K562 (cell line): ENCODE data around the gene HSPA4L.

Source experiments
- E2F8 ChIP-seq: fragments of 450-650 bp; IDR thresholded peaks from 2 replicates; pipeline ENCODE4 v1.7.1; 2018; ENCODE audit warnings: mild to moderate bottlenecking, low read depth; ENCODE audit not compliant: partially characterized antibody
- ETV6 ChIP-seq, 3 experiments: fragments of 150-350 bp in 1 of 3; sonication (generic) in 1 of 3; formaldehyde crosslinking in 1 of 3; IDR thresholded peaks; 2 replicates each; pipeline versions ENCODE4 v1.6.1 to v1.8.0; 2014 to 2022; ENCODE audit warnings: borderline replicate concordance in 2 of 3, low read depth in 2 of 3, antibody characterized with exemption in 1 of 3, low read length in 1 of 3, mild to moderate bottlenecking in 1 of 3, missing genetic modification reagents in 1 of 3
- FIP1L1 ChIP-seq: fragments of 200-400 bp; formaldehyde crosslinking; IDR thresholded peaks from 2 replicates; pipeline ENCODE4 v1.6.1; 2018; ENCODE audit warnings: mild to moderate bottlenecking, low read depth, low read length; ENCODE audit not compliant: poor library complexity, severe bottlenecking
- GTF2B ChIP-seq: IDR thresholded peaks from 2 replicates; pipeline ENCODE4 v1.6.1; 2011; ENCODE audit not compliant: insufficient read length; ENCODE audit errors: extremely low read depth
- HDAC6 ChIP-seq: IDR thresholded peaks from 2 replicates; pipeline ENCODE4 v1.6.1; 2012; ENCODE audit warnings: low read depth, mild to moderate bottlenecking, control low read depth, inconsistent platforms, low read length, moderate library complexity
- REST ChIP-seq, 2 experiments: fragments of 450-650 bp; formaldehyde crosslinking in 1 of 2; IDR thresholded peaks; 2 replicates each; pipeline versions ENCODE4 v1.4.0 to v1.6.1; 2014 to 2020; ENCODE audit warnings: mild to moderate bottlenecking in 2 of 2, borderline replicate concordance in 1 of 2, low read depth in 1 of 2
- SP1 ChIP-seq: sonication (generic); formaldehyde crosslinking; IDR thresholded peaks from 2 replicates; pipeline ENCODE4 v1.8.1; 2022; ENCODE audit warnings: mild to moderate bottlenecking, missing genetic modification reagents
- THAP7 ChIP-seq: fragments of 250-450 bp; sonication (Bioruptor Pico); IDR thresholded peaks from 2 replicates; pipeline ENCODE4 v1.5.0; 2021
- ZNF407 ChIP-seq: fragments of 450-650 bp; IDR thresholded peaks from 2 replicates; pipeline ENCODE4 v1.6.1; 2016; ENCODE audit warnings: low read depth
- ZNF436 ChIP-seq: fragments of 250-450, 450-650 bp; sonication (Bioruptor Pico); formaldehyde crosslinking; IDR thresholded peaks from 2 replicates; pipeline ENCODE4 v1.7.0; 2020; ENCODE audit warnings: mild to moderate bottlenecking
- ZNF766 ChIP-seq: fragments of 200-800 bp; sonication (Bioruptor generic); conservative IDR thresholded peaks from 2 replicates; pipeline ENCODE4 v1.6.1; 2016; ENCODE audit warnings: missing genetic modification characterization, missing compliant biosample characterization

- TF ChIP-seq ZNF407 (no peak), E2F8 (no peak), THAP7 (CRISPR knock-in tag) (no peak), HDAC6 (no peak), ETV6 (IDR thresholded peaks at IDR 0.05; ENCODE audit: borderline replicate concordance in 1 of 2, low read depth in 2 of 2, low read length in 1 of 2) (no peak), ETV6 (CRISPR knock-in tag; IDR thresholded peaks at IDR 0.05; ENCODE audit: borderline replicate concordance) (no peak), ZNF436 (CRISPR knock-in tag) (no peak), REST (IDR thresholded peaks at IDR 0.05; ENCODE audit: borderline replicate concordance) (no peak), REST (CRISPR knock-in tag; IDR thresholded peaks at IDR 0.05; ENCODE audit: low read depth) (no peak), FIP1L1 (no peak), GTF2B (no peak), ZNF766 (no peak), SP1 (no peak)
These were observed 172 bp upstream of the HSPA4L start for GRCh38 chr4:127782025-127782274.
